Astrocyte of the spinal cord (primary cell): ENCODE measurements around the gene ANKS1B.
A peak's percentile ranks its signal among the peaks of the same experiment; 100 is the strongest.

ENCODE experiments used
- DNase-seq: peaks from one replicate; pipeline ENCODE4 v3.0.0; 2011; ENCODE audit warnings: low read depth, low spot score
- H3K4me3 ChIP-seq: 2 replicates; pipeline ENCODE4 v1.5.1; 2011; ENCODE audit warnings: low read depth, mild to moderate bottlenecking, low read length, moderate library complexity
- in situ Hi-C: cut with HindIII; loops from 2 replicates; pipeline ENCODE4 v1.10.0; 2017; ENCODE audit warnings: low sequenced_read_pairs
- TF ChIP-seq, protein P1 (sequence below): IDR thresholded peaks from 2 replicates; pipeline ENCODE4 v1.5.1; 2012; ENCODE audit warnings: low read depth, mild to moderate bottlenecking, low read length, inconsistent platforms

The ANKS1B gene

DNA sequence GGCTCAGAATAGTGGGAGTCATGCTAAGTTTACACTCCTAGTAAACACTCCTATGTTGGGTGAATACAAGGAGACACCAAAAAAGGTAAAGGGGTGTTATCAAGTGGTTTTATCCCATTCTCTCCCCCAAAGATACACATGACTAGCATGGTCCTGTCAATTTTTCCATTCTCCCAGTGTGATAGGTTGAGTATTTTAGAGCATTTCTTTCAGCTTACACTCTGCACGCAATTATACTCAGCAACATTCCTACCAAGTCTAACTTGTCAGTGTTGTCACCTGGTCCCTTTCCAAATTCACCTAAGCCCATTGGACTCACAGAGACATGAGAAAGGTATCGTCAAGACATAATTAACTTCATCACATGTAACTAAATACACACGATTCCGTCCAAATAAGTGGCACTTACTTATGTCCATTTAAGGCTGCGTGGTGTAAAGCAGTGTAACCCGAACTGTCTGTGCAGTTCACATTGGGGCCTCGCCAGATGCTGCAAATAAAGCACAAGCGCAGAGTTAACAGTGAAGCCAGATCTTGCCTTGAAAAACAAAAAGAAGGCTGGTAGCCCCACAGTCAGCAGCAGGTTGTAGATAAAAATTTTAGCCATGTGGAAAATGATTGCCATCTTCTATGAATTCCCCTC lies 159.7 kb downstream of the ANKS1B start:
- no peak overlapping the region for H3K4me3 ChIP-seq
- in situ Hi-C loops: no loop called here
- no peak for DNase-seq
- TF ChIP-seq, protein P1, sequence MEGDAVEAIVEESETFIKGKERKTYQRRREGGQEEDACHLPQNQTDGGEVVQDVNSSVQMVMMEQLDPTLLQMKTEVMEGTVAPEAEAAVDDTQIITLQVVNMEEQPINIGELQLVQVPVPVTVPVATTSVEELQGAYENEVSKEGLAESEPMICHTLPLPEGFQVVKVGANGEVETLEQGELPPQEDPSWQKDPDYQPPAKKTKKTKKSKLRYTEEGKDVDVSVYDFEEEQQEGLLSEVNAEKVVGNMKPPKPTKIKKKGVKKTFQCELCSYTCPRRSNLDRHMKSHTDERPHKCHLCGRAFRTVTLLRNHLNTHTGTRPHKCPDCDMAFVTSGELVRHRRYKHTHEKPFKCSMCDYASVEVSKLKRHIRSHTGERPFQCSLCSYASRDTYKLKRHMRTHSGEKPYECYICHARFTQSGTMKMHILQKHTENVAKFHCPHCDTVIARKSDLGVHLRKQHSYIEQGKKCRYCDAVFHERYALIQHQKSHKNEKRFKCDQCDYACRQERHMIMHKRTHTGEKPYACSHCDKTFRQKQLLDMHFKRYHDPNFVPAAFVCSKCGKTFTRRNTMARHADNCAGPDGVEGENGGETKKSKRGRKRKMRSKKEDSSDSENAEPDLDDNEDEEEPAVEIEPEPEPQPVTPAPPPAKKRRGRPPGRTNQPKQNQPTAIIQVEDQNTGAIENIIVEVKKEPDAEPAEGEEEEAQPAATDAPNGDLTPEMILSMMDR: no peak

DNA sequence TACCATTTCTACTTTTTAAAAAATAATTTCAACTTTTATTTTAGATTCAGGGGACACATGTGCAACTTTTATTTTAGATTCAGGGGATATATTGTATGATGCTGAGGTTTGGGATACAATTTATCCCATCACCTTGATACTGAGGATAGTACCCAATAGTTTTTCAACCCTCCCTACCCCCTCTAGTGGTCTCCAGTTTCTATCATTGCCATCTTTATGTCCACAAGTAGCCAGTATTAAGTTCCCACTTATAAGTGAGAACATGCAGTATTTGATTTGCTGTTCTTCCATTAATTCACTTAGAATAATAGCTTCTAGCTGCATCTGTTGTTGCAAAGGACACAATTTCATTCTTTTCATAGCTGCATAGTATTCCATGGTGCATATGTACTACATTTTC lies 162.5 kb downstream of the ANKS1B start:
- in situ Hi-C loops: no loop called here
- no peak overlapping the region for H3K4me3 ChIP-seq
- no peak for DNase-seq
- TF ChIP-seq, protein P1: no peak

DNA sequence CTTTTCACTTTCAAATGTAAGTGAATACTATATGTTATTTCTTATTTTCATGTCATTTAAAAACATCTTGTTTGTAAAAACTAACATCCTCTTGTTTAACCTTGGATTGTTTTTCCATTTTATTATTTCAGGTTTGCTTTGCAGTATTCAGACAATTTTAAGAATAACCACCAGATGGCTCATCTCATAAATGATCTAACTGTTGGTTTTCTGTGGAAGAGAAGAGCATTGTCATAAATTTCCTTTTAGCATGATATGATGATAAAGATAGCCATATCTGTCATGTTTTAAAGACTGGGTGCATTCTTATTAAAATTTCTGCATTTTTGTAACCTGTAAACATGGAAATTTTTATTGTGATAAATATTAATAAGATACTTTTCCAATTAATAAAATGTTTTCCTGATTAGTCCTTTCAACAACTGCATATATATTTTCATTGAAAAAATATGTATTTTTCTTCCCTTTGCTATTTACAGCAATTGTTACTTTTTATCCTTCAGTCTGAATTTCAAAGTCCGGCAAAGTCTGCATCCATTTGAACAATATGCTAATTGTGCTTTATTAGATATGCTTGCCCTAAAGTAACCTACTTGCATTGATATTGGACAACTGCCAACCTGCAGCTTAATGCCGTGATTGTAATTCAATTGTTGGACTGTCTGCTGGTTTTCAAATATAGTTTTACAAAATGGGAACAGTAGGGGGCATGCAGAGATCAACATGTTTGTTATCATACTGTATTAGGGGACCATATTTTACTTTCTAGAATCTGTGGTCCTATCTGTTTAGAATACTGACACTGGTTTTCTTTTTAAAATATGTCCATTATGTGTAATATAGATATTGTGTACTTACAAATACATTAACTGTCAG lies 173.8 kb downstream of the ANKS1B start:
- DNase-seq: peak; percentile 24
- H3K4me3 ChIP-seq: no peak overlapping the region
- TF ChIP-seq, protein P1: peak; percentile 31
- in situ Hi-C loops: no loop called here

DNA sequence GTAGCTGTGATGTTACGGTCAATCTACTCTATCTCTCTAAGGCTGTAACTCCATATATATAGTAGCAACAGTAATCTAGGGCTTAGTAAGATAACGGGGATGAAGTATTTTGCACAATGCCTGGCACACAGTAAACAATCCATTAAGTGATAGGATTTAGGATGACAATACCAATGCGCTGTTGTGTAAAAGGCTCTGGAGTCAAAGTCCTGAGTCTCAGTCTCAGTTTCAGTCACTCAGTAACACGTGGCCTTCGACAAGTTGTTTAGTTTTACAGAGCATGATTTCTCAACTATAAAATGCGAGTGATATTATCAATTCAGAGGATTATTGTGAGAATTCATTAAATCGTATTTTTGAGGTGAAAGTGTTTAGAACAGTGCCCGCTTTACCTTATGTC lies 174.8 kb downstream of the ANKS1B start:
- H3K4me3 ChIP-seq: no peak overlapping the region
- DNase-seq: no peak
- TF ChIP-seq, protein P1: no peak
- in situ Hi-C loops: no loop called here

DNA sequence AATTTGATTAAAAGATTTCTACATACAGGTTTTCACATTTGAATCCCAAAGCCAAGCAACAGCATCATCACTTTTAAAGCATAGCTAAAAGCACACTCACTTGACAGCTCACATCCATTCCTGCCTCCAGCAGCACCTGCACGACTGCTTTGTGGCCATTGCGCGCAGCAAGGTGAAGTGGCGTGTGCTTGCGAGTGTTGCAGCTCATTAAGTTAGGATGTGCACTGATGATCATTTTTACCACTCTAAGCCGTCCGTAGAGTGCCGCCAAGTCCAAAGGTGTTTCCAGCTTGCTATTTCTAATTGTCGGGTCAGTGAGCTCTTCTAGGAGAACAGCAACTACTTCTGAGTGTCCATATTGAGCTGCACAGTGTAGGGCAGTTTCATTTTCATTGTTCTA lies 178.4 kb downstream of the ANKS1B start:
- TF ChIP-seq, protein P1: no peak
- H3K4me3 ChIP-seq: no peak overlapping the region
- in situ Hi-C loops: no loop called here
- no peak for DNase-seq

DNA sequence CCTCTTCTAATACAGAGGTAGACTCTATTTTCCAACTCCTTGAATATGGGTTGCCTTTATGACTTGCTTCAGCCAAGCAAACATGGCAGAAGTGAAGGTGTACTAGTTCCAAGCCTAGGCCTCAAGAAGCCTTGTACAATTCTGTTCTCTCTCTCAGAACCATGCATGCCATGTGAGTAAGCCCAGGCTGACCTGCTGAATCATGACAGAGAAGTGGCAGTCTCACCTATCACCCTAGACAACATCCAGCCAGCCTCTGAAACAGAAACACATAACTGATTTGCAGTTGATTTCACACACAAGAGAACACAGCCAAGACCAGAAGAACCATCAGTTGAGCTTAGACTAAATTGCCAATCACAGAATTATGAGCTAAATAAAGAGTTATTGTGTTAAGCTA lies 180.0 kb downstream of the ANKS1B start:
- no peak overlapping the region for H3K4me3 ChIP-seq
- no peak for DNase-seq
- in situ Hi-C loops: no loop called here
- TF ChIP-seq, protein P1: no peak
